Vagina (tissue), 2 donors: ENCODE data around the gene LRG1. TPM values are rescaled to one million over a fixed set of nuclear protein-coding genes. Genes with fewer than 3 reads are reported as not detected.

Experiments
- DNase-seq, 2 donors: peaks; one replicate each; pipeline ENCODE4 v3.0.0-alpha.2; 2017; ENCODE audit errors: extremely low spot score in 2 of 2
- H3K27ac ChIP-seq: fragments of 200-600 bp; sonication (generic); one replicate; pipeline ENCODE4 v1.5.1; 2019
- H3K27me3 ChIP-seq: fragments of 200-600 bp; sonication (generic); one replicate; pipeline ENCODE4 v1.5.1; 2019
- H3K36me3 ChIP-seq, 2 donors: fragments of 200-600 bp; sonication (generic); one replicate each; pipeline ENCODE4 v1.5.1; 2017 to 2019
- H3K4me1 ChIP-seq: fragments of 200-600 bp; sonication (generic); one replicate; pipeline ENCODE4 v1.5.1; 2019
- H3K4me3 ChIP-seq, 2 donors: fragments of 200-600 bp; sonication (generic); 1 replicate in 1 of 2; 2 replicates in 1 of 2; pipeline ENCODE4 v1.5.1; 2016 to 2019
- H3K9me3 ChIP-seq: fragments of 200-600 bp; sonication (generic); one replicate; pipeline ENCODE4 v1.5.1; 2019
- CTCF ChIP-seq, 3 experiments: fragments of 450-650 bp in 2 of 3; fragments of 200-600 bp in 1 of 3; sonication (generic) in 1 of 3; IDR thresholded peaks; one replicate each; pipeline ENCODE4 v1.5.1; 2017 to 2019; ENCODE audit warnings: antibody characterized with exemption in 3 of 3, mild to moderate bottlenecking in 2 of 3, moderate library complexity in 2 of 3
- POLR2A ChIP-seq, 2 donors: fragments of 450-650 bp; IDR thresholded peaks; one replicate each; pipeline ENCODE4 v1.6.1; 2017; ENCODE audit warnings: antibody characterized with exemption in 2 of 2, mild to moderate bottlenecking in 2 of 2, moderate library complexity in 2 of 2
- POLR2AphosphoS5 ChIP-seq, 2 donors: sonication (generic); formaldehyde crosslinking; IDR thresholded peaks; one replicate each; pipeline ENCODE4 v1.9.0; 2017; ENCODE audit warnings: antibody characterized with exemption in 2 of 2, mild to moderate bottlenecking in 2 of 2, low read depth in 1 of 2; ENCODE audit not compliant: insufficient read depth in 1 of 2
- intact Hi-C: fragments of 100-400 bp; cut with DNase I; formaldehyde crosslinking; loops from one replicate; pipeline ENCODE4 v1.15.1; 2023
- total RNA-seq: library from RNA; depleted of rRNA; stranded (reverse); fragments of >200 nt; gene quantifications from one replicate; pipeline ENCODE4 v1.2.3, GENCODE V29; 2016

The LRG1 gene
- total RNA-seq, 1 donor from 2014 or later = 6.9 TPM

GRCh38 chr19:4578552-4579248 is 38.9 kb upstream of the LRG1 start:
- Histone ChIP-seq H3K9me3 (no peaks in the 10 kb centered on the region), H3K4me3 (no peak overlapping the region), H3K27ac (no peak overlapping the region), H3K36me3 (no peaks in the 10 kb centered on the region), H3K27me3 (no peaks in the 10 kb centered on the region), H3K4me1 (peaks cover 21% of the 10 kb centered on the region)
- TF ChIP-seq POLR2A (IDR thresholded peaks at IDR 0.05) (no peak), POLR2AphosphoS5 (IDR thresholded peaks at IDR 0.05; ENCODE audit: insufficient read depth in 1 of 2, low read depth in 1 of 2) (no peak)
- DNase-seq = no peak
- intact Hi-C loops = loop anchor here (5.0 kb wide), 1 partner anchor 59 kb away; the partner anchor contains the start of gene TNFAIP8L1

GRCh38 chr19:4577020-4577782 is 37.4 kb upstream of the LRG1 start:
- H3K27me3 ChIP-seq = no peaks in the 10 kb centered on the region
- DNase-seq = no peak
- intact Hi-C loops = loop anchor here (5.0 kb wide), 1 partner anchor 60 kb away; the partner anchor contains the start of gene TNFAIP8L1
- TF ChIP-seq CTCF (IDR thresholded peaks at IDR 0.05) (no peak), POLR2AphosphoS5 (IDR thresholded peaks at IDR 0.05; ENCODE audit: insufficient read depth in 1 of 2, low read depth in 1 of 2) (no peak), POLR2A (IDR thresholded peaks at IDR 0.05) (no peak)
- H3K9me3 ChIP-seq = no peaks in the 10 kb centered on the region
- H3K36me3 ChIP-seq = no peaks in the 10 kb centered on the region
- H3K4me1 ChIP-seq = peaks cover 20% of the 10 kb centered on the region
- H3K4me3 ChIP-seq = no peak overlapping the region
- H3K27ac ChIP-seq = no peak overlapping the region

DNA sequence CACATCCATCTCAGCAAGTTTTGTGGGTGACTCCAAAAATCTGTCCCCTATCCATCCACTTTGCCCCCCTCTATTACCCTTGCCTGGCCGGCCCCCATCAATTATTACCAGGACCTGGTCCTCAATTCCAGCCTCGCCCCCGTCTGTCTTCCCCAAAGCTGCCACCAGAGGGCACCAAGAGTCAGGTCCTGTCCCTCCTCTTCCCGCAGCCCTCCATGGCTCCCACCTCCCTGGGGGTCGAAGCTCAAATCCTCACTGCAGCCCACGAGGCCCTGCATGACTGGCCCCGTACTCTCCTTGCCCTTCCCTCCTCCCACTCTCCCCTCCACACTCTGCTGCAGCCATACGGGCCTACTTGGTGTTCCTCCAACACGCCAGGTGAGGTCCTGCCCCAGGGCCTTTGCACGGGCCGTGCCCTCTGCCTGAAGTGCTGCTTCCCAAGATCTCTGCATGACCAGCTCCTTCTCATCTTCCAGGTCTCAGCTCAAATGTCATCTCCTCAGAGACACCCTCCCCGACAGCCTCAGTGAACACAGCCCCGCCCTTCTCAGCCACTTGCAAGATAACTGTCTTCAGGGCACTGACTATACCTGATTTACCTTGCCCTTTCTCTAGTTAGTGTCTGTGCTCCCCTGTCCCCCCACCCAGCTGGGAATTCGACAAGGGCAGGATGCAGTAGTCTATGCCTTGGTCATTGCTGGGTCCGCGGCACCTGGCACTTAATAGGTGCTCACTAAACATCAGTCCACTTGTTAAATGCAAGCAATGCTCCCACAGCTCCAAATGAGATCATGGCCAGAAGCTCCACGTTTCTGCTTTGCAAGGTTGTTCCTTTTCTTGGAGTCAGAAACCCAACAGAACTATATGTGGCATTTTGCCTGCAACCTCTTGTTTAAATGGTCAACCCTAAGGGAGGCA is 36.4 kb upstream of the LRG1 start:
- Histone ChIP-seq H3K9me3 (no peaks in the 10 kb centered on the region), H3K27ac (peak overlapping the region; percentile 30), H3K4me3 (no peak overlapping the region), H3K36me3 (no peaks in the 10 kb centered on the region), H3K27me3 (no peaks in the 10 kb centered on the region), H3K4me1 (peaks cover 20% of the 10 kb centered on the region)
- intact Hi-C loops = loop anchor here (5.0 kb wide), 1 partner anchor 61 kb away; the partner anchor contains the start of gene TNFAIP8L1
- no peak for DNase-seq
- no peak for TF ChIP-seq POLR2AphosphoS5 (IDR thresholded peaks at IDR 0.05; ENCODE audit: insufficient read depth in 1 of 2, low read depth in 1 of 2)
- TF ChIP-seq CTCF (IDR thresholded peaks at IDR 0.05) = peak in 2 of 3 experiments; percentile 36 to 53

DNA sequence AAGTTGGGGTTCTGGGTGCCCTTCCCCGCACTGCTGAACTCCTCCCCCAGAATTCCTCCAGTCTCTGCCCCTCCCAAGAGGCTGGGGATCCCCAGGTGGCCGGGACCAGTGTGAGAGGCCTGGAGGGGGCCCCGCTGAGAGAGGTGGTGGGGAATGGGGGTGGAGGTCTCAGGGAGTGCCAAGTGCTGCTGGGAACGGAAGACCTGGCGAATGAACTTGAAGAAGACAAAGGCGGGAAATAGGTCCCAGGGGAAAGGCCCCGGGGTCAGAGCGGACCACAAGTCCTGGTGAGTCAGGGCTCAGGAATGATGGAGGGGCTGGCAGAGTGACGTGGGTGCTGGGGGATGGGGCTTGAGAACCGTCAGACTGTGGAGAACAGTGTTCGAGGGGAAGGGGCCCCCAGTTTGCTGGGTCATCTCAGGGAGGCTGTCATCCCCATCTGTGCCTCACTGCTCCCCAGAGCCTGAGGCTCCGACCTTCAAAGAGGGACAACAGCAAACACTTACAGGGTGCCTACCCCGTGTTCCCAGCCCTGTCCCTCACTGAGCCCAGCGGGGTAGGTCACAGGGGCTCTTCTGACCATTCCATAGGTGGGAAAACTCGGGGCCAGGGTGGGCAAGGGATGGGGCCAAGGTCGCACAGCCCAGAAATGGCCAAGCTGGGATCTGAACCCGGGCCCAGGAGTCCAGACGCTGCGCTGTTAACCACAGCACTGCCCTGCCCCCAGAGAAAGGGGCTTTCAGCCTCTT is 35.6 kb upstream of the LRG1 start:
- Histone ChIP-seq H3K9me3 (no peaks in the 10 kb centered on the region), H3K4me1 (peaks cover 20% of the 10 kb centered on the region), H3K27me3 (no peaks in the 10 kb centered on the region), H3K36me3 (no peaks in the 10 kb centered on the region), H3K27ac (peak overlapping the region; percentile 30), H3K4me3 (peak overlapping the region in 1 of 2 donors; percentile 7)
- no peak for DNase-seq
- intact Hi-C loops = loop anchor here (5.0 kb wide), 1 partner anchor 62 kb away; the partner anchor contains the start of gene TNFAIP8L1
- TF ChIP-seq CTCF (IDR thresholded peaks at IDR 0.05) (no peak), POLR2AphosphoS5 (IDR thresholded peaks at IDR 0.05; ENCODE audit: insufficient read depth in 1 of 2, low read depth in 1 of 2) (peak; percentile 22 to 66)
